Fibroblast of mammary gland (primary cell): ENCODE results near the gene ZC3H13.

Experiments used
- DNase-seq: peaks from one replicate; pipeline ENCODE4 v3.0.0-alpha.2; 2010; ENCODE audit warnings: low read depth
- H3K4me3 ChIP-seq: 2 replicates; pipeline ENCODE4 v1.5.1; 2011; ENCODE audit warnings: low read depth, mild to moderate bottlenecking, low read length, moderate library complexity; ENCODE audit not compliant: control insufficient read depth
- CTCF ChIP-seq: conservative IDR thresholded peaks from 2 replicates; pipeline ENCODE4 v1.5.1; 2011; ENCODE audit warnings: low read depth, low read length, inconsistent platforms; ENCODE audit not compliant: control insufficient read depth, insufficient read depth

Gene ZC3H13

GRCh38 chr13:45951166-45951565 lies 101.4 kb downstream of the ZC3H13 start:
- no peak for DNase-seq
- no peak overlapping the region for H3K4me3 ChIP-seq
- no peak for TF ChIP-seq CTCF

DNA sequence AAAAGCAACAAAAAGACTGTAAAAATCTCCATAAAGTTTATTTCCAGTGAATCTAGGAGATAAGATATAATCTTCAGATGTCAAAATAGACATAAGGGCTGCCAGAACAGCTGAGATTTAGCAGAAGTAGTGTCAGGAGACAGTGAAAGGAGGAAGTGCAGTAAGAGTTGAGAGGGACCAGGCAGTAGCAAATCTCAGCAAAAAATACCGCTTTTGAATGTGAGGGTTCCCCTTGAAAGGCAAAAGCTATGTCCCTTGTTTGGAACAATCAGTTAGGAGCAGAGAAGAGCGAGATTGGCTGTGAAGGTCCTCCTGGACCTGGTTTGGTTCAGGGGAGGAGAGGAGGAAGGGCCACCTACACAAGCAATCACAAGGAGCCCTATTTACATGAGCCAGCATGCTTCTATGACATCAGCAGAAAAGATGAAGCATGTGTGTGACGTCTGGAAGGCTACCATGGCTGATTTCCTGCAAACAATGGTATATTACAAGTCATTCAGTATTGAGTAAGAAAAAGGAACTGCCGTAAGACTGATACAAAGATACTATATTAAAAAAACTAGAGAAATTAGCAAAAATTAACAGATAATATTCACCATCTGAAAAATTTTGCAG lies 102.1 kb downstream of the ZC3H13 start:
- DNase-seq, result peak; percentile 17
- TF ChIP-seq CTCF, result no peak
- no peak overlapping the region for H3K4me3 ChIP-seq

- no peak for DNase-seq
- TF ChIP-seq CTCF, result no peak
- H3K4me3 ChIP-seq, result no peak overlapping the region
These were observed 103.4 kb downstream of the ZC3H13 start for GRCh38 chr13:45949161-45949560.

DNA sequence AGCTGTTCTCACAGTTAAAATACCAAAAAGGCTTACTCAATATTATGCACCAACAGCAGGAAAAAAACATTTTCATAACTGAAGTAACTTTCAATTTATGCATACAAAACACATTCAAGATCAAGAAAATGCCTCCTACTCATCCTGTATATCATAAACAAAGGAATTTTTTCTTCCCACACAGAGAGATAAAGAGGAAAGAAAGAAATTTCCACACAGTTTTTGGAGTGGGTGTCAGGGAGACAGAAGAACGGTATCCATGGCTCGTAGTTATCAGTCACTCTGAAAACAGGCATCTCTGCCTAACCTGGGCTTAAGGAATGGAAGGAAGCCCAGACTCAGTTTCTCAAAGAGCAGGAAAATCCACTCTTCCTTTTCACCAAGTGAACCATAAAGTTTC lies 108.6 kb downstream of the ZC3H13 start:
- no peak overlapping the region for H3K4me3 ChIP-seq
- DNase-seq, result no peak
- TF ChIP-seq CTCF, result no peak

GRCh38 chr13:45943120-45943519 lies 109.4 kb downstream of the ZC3H13 start:
- no peak for TF ChIP-seq CTCF
- no peak for DNase-seq
- H3K4me3 ChIP-seq, result no peak overlapping the region

DNA sequence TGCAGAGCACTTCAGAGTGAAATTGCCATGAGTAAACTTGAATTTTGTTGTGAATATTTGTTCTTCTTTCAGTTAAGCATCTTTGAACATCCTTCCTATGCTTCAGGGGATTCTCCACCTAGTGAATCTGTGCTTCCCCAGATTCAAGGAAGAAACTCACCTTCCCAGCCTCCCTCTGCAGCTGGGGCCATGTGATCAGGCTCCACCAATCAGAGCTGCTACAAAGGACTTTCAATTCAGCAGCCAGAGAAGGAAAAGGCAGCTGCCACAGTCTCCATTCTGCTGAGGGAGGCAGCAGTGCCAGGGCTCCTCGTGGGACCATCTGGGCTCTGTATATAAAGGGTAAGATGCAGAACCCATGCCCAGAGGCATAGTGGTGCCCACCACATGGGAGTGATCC lies 111.3 kb downstream of the ZC3H13 start:
- TF ChIP-seq CTCF, result no peak
- DNase-seq, result no peak
- no peak overlapping the region for H3K4me3 ChIP-seq

GRCh38 chr13:45940061-45940460 lies 112.5 kb downstream of the ZC3H13 start:
- H3K4me3 ChIP-seq, result no peak overlapping the region
- TF ChIP-seq CTCF, result no peak
- no peak for DNase-seq
